Muscle of arm (tissue), 12 donors: ENCODE data around the gene CNTNAP5. TPM values are rescaled to one million over a fixed set of nuclear protein-coding genes. Genes with fewer than 3 reads are reported as not detected.

Experiments used
- DNase-seq: peaks from one replicate; pipeline ENCODE4 v3.0.0-alpha.2; 2013
- polyA plus RNA-seq, 12 donors: library from polyadenylated mRNA; unstranded; fragments of 120-200 nt; gene quantifications; one replicate each; pipeline ENCODE4 v1.2.1, GENCODE V29; 2013; ENCODE audit not compliant: insufficient read length in 12 of 12

The CNTNAP5 gene
- polyA plus RNA-seq, 12 donors = 0.09 to 0.57 (median 0.23) TPM; not detected in 2

GRCh38 chr2:124261456-124261855 is 236.4 kb downstream of the CNTNAP5 start:
- DNase-seq = no peak

- DNase-seq = no peak
Measured at GRCh38 chr2:124264551-124265091, 239.5 kb downstream of the CNTNAP5 start.

- DNase-seq = peak; percentile 33
Measured at GRCh38 chr2:124267794-124268193, 242.7 kb downstream of the CNTNAP5 start.

GRCh38 chr2:124269348-124269747 is 244.3 kb downstream of the CNTNAP5 start:
- no peak for DNase-seq

- no peak for DNase-seq
Measured at GRCh38 chr2:124272261-124272841, 247.3 kb downstream of the CNTNAP5 start.

GRCh38 chr2:124281541-124281940 is 256.5 kb downstream of the CNTNAP5 start:
- peak; percentile 74 for DNase-seq

GRCh38 chr2:124283096-124283495 is 258.0 kb downstream of the CNTNAP5 start:
- DNase-seq = no peak

GRCh38 chr2:124286089-124286783 is 261.1 kb downstream of the CNTNAP5 start:
- DNase-seq = no peak

GRCh38 chr2:124289060-124289459 is 264.0 kb downstream of the CNTNAP5 start:
- DNase-seq = no peak

- DNase-seq = no peak
Measured at GRCh38 chr2:124289615-124290014, 264.5 kb downstream of the CNTNAP5 start.

GRCh38 chr2:124296470-124296869 is 271.4 kb downstream of the CNTNAP5 start:
- DNase-seq = no peak

GRCh38 chr2:124301915-124302314 is 276.8 kb downstream of the CNTNAP5 start:
- DNase-seq = no peak

- DNase-seq = no peak
Measured at GRCh38 chr2:124308319-124309062, 283.4 kb downstream of the CNTNAP5 start.

- no peak for DNase-seq
Measured at GRCh38 chr2:124309563-124310138, 284.6 kb downstream of the CNTNAP5 start.

- no peak for DNase-seq
Measured at GRCh38 chr2:124310671-124311070, 285.6 kb downstream of the CNTNAP5 start.

GRCh38 chr2:124314084-124314483 is 289.0 kb downstream of the CNTNAP5 start:
- no peak for DNase-seq

- no peak for DNase-seq
Measured at GRCh38 chr2:124315221-124315880, 290.3 kb downstream of the CNTNAP5 start.

- no peak for DNase-seq
Measured at GRCh38 chr2:124316133-124316532, 291.0 kb downstream of the CNTNAP5 start.

- peak; percentile 39 for DNase-seq
Measured at GRCh38 chr2:124316881-124317605, 292.0 kb downstream of the CNTNAP5 start.

- no peak for DNase-seq
Measured at GRCh38 chr2:124317628-124318027, 292.5 kb downstream of the CNTNAP5 start.

GRCh38 chr2:124318913-124319312 is 293.8 kb downstream of the CNTNAP5 start:
- no peak for DNase-seq
